ENCODE measurements around the gene FAM222A.

The FAM222A gene

DNA sequence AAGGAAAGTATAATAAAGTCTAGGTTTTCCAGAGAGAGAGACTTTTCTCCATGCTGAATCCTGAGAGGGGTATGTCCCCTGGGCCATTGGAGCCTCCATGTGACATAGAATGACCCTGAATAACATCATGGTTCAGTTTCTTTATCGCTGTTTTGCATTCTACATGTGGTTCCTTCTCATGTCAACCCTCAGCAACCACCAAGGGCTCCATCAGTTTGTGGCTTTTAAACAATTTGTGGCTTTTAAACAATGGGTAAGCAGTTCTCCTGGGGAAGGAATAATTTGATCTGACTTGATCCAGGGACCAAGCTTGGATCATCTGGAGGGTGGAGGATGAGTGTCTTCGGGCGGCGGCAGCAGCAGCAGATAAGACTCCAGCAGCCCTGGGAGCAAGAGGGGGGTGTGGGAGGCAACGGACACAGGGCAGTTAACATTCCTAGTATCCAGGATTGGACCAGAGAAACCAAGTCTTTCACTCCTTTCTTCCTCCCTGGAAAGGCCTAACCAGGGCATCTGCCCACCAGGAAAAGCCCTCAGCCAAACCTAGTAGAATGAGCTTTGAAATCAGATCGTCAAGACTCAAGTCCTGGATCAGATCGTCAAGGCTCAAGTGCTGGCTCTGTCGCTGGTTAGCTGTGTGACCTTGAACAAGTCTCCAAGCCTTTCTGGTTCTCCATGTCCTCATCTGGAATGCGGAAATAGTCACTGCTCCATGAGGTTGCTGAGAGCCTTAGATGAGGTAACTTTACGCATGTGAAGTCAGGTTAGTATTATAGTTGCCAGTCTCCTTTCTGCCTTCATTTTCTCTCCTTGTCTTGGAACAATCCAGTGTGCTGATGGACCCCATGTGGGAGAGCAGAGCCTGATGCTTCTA lies 27.8 kb upstream of the FAM222A start:
- TF ChIP-seq ZNF211 (tag by site-specific recombination; IDR thresholded peaks at IDR 0.05; ENCODE audit: low read depth), result no peak
- peak; percentile 63 for TF ChIP-seq KLF1 (tag by site-specific recombination; IDR thresholded peaks at IDR 0.05)
- TF ChIP-seq ZNF677 (tag by site-specific recombination; IDR thresholded peaks at IDR 0.05), result no peak
- H3K4me1 ChIP-seq (ENCODE audit: control insufficient read depth, insufficient read depth, low read length), result peaks cover under 1% of the 10 kb centered on the region; the same call in 1 of the 2 replicates
- POLR2A ChIA-PET, result no interaction called here
- H3K4me3 ChIP-seq (ENCODE audit: low read depth, low read length), result no peak overlapping the region
- H3K36me3 ChIP-seq (ENCODE audit: control insufficient read depth in 2 of 2, insufficient read depth in 1 of 2, low read length in 2 of 2), result no peaks in the 10 kb centered on the region
- no peak overlapping the region for H3K27ac ChIP-seq (ENCODE audit: extremely low read depth, low read depth, low read length)
- H3K9me3 ChIP-seq (ENCODE audit: control insufficient read depth, insufficient read depth, low read depth, low read length), result no peaks in the 10 kb centered on the region
- CTCF ChIA-PET, result no interaction called here

DNA sequence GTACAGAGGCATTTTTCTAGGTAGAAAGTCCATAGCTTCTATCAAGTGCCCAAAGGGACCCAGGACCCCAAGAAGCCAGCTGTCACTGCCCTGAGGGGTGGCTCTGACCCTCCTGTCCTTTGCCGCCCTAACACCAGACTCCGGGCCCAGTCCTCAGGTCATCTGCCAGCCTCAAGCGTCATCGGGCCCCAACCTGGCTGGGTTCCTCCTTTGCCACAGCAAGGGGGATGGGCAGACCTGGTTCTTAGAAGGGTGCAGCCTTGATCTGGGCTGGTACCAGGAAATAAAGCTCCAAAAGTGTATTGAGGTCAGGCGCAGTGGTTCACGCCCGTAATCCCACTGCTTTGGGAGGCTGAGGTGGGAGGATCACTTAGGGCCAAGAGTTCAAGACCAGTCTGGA lies 27.1 kb upstream of the FAM222A start:
- no peak for TF ChIP-seq ZNF223 (tag by site-specific recombination; IDR thresholded peaks at IDR 0.05)
- TF ChIP-seq, protein P1, sequence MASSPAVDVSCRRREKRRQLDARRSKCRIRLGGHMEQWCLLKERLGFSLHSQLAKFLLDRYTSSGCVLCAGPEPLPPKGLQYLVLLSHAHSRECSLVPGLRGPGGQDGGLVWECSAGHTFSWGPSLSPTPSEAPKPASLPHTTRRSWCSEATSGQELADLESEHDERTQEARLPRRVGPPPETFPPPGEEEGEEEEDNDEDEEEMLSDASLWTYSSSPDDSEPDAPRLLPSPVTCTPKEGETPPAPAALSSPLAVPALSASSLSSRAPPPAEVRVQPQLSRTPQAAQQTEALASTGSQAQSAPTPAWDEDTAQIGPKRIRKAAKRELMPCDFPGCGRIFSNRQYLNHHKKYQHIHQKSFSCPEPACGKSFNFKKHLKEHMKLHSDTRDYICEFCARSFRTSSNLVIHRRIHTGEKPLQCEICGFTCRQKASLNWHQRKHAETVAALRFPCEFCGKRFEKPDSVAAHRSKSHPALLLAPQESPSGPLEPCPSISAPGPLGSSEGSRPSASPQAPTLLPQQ (tag by site-specific recombination; IDR thresholded peaks at IDR 0.05), result no peak
- TF ChIP-seq ZXDB (tag by site-specific recombination; IDR thresholded peaks at IDR 0.05), result no peak
- TF ChIP-seq HOXC10 (CRISPR knock-in tag; IDR thresholded peaks at IDR 0.05), result no peak
- TF ChIP-seq KLF1 (tag by site-specific recombination; IDR thresholded peaks at IDR 0.05), result no peak
- TF ChIP-seq ZNF184 (tag by site-specific recombination; IDR thresholded peaks at IDR 0.05), result no peak
- no peak for TF ChIP-seq ZNF670 (tag by site-specific recombination; IDR thresholded peaks at IDR 0.05; ENCODE audit: low read depth)
- no peak for TF ChIP-seq ZBTB17 (tag by site-specific recombination; IDR thresholded peaks at IDR 0.05)
- no peak for TF ChIP-seq ZNF510 (tag by site-specific recombination; IDR thresholded peaks at IDR 0.05; ENCODE audit: insufficient replicate concordance)
- TF ChIP-seq ZNF76 (tag by site-specific recombination; IDR thresholded peaks at IDR 0.05; ENCODE audit: borderline replicate concordance, low read depth), result no peak
- no peak for TF ChIP-seq GLI2 (tag by site-specific recombination; IDR thresholded peaks at IDR 0.05; ENCODE audit: borderline replicate concordance, low read depth)
- TF ChIP-seq, protein P2, sequence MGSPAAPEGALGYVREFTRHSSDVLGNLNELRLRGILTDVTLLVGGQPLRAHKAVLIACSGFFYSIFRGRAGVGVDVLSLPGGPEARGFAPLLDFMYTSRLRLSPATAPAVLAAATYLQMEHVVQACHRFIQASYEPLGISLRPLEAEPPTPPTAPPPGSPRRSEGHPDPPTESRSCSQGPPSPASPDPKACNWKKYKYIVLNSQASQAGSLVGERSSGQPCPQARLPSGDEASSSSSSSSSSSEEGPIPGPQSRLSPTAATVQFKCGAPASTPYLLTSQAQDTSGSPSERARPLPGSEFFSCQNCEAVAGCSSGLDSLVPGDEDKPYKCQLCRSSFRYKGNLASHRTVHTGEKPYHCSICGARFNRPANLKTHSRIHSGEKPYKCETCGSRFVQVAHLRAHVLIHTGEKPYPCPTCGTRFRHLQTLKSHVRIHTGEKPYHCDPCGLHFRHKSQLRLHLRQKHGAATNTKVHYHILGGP (tag by site-specific recombination; IDR thresholded peaks at IDR 0.05), result no peak
- TF ChIP-seq, protein P3, sequence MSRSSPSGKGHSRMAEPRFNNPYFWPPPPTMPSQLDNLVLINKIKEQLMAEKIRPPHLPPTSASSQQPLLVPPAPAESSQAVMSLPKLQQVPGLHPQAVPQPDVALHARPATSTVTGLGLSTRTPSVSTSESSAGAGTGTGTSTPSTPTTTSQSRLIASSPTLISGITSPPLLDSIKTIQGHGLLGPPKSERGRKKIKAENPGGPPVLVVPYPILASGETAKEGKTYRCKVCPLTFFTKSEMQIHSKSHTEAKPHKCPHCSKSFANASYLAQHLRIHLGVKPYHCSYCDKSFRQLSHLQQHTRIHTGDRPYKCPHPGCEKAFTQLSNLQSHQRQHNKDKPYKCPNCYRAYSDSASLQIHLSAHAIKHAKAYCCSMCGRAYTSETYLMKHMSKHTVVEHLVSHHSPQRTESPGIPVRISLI (tag by site-specific recombination; IDR thresholded peaks at IDR 0.05), result no peak
- no peak for TF ChIP-seq ZNF155 (tag by site-specific recombination; IDR thresholded peaks at IDR 0.05)
- TF ChIP-seq ZNF138 (tag by site-specific recombination; IDR thresholded peaks at IDR 0.05; ENCODE audit: borderline replicate concordance), result no peak
- TF ChIP-seq, protein P4, sequence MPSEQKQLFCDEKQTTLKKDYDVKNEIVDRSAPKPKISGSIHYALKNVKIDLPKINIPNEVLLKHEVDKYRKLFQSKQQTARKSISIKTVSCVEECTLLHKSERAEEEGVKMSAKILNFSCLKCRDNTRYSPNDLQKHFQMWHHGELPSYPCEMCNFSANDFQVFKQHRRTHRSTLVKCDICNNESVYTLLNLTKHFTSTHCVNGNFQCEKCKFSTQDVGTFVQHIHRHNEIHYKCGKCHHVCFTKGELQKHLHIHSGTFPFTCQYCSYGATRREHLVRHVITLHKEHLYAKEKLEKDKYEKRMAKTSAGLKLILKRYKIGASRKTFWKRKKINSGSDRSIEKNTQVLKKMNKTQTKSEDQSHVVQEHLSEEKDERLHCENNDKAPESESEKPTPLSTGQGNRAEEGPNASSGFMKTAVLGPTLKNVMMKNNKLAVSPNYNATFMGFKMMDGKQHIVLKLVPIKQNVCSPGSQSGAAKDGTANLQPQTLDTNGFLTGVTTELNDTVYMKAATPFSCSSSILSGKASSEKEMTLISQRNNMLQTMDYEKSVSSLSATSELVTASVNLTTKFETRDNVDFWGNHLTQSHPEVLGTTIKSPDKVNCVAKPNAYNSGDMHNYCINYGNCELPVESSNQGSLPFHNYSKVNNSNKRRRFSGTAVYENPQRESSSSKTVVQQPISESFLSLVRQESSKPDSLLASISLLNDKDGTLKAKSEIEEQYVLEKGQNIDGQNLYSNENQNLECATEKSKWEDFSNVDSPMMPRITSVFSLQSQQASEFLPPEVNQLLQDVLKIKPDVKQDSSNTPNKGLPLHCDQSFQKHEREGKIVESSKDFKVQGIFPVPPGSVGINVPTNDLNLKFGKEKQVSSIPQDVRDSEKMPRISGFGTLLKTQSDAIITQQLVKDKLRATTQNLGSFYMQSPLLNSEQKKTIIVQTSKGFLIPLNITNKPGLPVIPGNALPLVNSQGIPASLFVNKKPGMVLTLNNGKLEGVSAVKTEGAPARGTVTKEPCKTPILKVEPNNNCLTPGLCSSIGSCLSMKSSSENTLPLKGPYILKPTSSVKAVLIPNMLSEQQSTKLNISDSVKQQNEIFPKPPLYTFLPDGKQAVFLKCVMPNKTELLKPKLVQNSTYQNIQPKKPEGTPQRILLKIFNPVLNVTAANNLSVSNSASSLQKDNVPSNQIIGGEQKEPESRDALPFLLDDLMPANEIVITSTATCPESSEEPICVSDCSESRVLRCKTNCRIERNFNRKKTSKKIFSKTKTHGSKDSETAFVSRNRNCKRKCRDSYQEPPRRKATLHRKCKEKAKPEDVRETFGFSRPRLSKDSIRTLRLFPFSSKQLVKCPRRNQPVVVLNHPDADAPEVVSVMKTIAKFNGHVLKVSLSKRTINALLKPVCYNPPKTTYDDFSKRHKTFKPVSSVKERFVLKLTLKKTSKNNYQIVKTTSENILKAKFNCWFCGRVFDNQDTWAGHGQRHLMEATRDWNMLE (tag by site-specific recombination; conservative IDR thresholded peaks at IDR 0.05; ENCODE audit: low read depth), result no peak
- TF ChIP-seq ZNF423 (tag by site-specific recombination; IDR thresholded peaks at IDR 0.05), result no peak
- Histone ChIP-seq H3K36me3 (ENCODE audit: control insufficient read depth in 2 of 2, insufficient read depth in 1 of 2, low read length in 2 of 2) (no peaks in the 10 kb centered on the region), H3K9me3 (ENCODE audit: control insufficient read depth, insufficient read depth, low read depth, low read length) (no peaks in the 10 kb centered on the region), H3K27ac (ENCODE audit: extremely low read depth, low read depth, low read length) (no peak overlapping the region), H3K4me3 (ENCODE audit: low read depth, low read length) (no peak overlapping the region), H3K4me1 (ENCODE audit: control insufficient read depth, insufficient read depth, low read length) (no peaks in the 10 kb centered on the region)
- ChIA-PET CTCF (no interaction called here), POLR2A (no interaction called here)

Measured in HEK293 (cell line).